SK-N-MC (cell line): Measurements from ENCODE around the gene CUL9.

Source experiments
- EZH2 ChIP-seq: fragments of 200-600 bp; sonication (generic); IDR thresholded peaks from one replicate; pipeline ENCODE4 v1.6.1; 2017; ENCODE audit warnings: antibody characterized with exemption
- FOXP2 ChIP-seq: optimal IDR thresholded peaks from 2 replicates; pipeline ENCODE3; 2011; ENCODE audit warnings: mild to moderate bottlenecking, moderate library complexity; ENCODE audit not compliant: insufficient read depth; ENCODE audit errors: extremely low read length, control extremely low read depth
- POLR2AphosphoS5 ChIP-seq: IDR thresholded peaks from 2 replicates; pipeline ENCODE4 v1.6.1; 2012; ENCODE audit warnings: mild to moderate bottlenecking, low read depth, low read length, borderline replicate concordance

- TF ChIP-seq POLR2AphosphoS5 (no peak), EZH2 (no peak), FOXP2 (no peak)
Measured at GRCh38 chr6:43243664-43244321, 61.8 kb downstream of the CUL9 start.
